ENCODE measurements around the gene BMP8A.
A peak's percentile ranks its signal among the peaks of the same experiment; 100 is the strongest.

The BMP8A gene

GRCh38 chr1:39571178-39571483, 79.7 kb downstream of the BMP8A start:
- DNase-seq (ENCODE audit: low spot score) = no peak

- no peak for DNase-seq (ENCODE audit: low spot score)
Observed at GRCh38 chr1:39572379-39573096, 81.1 kb downstream of the BMP8A start.

GRCh38 chr1:39573097-39573465, 81.6 kb downstream of the BMP8A start:
- no peak for DNase-seq (ENCODE audit: low spot score)

GRCh38 chr1:39573736-39574624, 82.5 kb downstream of the BMP8A start:
- DNase-seq (ENCODE audit: low spot score) = peak; percentile 80

DNA sequence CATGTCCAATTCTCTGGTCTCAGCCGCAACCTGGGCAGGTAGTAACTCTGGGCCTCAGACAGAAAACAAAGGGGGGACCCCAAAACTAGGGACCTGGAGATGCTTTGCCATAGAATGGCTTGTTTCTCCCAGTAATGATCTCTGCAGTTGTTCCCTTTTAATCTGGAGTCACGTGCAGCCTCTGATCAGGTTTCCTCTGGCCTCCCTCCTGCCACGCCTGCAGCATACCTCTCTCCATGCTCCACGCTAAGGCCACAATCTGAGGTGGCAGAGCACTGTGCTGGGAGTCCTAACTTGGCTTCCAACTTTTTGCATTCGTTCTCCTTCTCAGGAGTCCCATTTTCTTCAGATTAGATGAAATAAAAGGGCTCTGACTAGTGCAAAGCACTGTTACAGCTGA, 83.2 kb downstream of the BMP8A start:
- DNase-seq (ENCODE audit: low spot score) = peak; percentile 18
